Stimulated activated CD8-positive, alpha-beta memory T cell treated with anti-CD3 and anti-CD28 coated beads, Interleukin-12 subunit alpha, Interleukin-12 subunit beta, amount 100 ng/mL, for 1 hour (primary cell): ENCODE measurements around the gene CEACAM16.

Experiments
- DNase-seq: peaks from one replicate; pipeline ENCODE4 v3.0.0-alpha.2; 2020; ENCODE audit warnings: low read depth

The CEACAM16 gene

DNA sequence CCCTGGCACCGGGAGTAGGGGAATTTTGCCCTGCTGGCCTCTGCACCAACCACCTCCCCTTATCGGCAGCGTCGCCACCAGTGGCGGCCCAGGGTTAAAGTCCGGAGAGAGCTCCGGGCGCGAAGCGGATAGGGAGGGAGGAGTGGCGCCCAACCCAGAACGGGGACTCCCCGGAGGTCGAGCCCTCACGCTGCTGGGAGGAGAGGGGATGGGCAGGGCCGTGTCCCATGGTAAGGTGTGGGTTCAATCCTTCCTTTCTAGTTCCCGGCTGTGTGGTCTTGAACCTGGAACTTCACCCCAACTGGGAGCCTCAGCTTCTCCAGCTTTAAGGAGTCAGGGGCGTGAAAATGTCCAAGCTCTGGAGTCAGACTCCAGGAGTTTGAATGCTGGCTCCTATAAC is 26.3 kb downstream of the CEACAM16 start:
- DNase-seq: no peak

- DNase-seq: no peak
Observed at GRCh38 chr19:44725684-44726083, 26.7 kb downstream of the CEACAM16 start.

GRCh38 chr19:44726465-44726864 is 27.5 kb downstream of the CEACAM16 start:
- no peak for DNase-seq

- DNase-seq: no peak
Observed at GRCh38 chr19:44728178-44728577, 29.2 kb downstream of the CEACAM16 start.

GRCh38 chr19:44729516-44730033 is 30.6 kb downstream of the CEACAM16 start:
- DNase-seq: no peak

- DNase-seq: no peak
Observed at GRCh38 chr19:44731081-44731480, 32.1 kb downstream of the CEACAM16 start.

DNA sequence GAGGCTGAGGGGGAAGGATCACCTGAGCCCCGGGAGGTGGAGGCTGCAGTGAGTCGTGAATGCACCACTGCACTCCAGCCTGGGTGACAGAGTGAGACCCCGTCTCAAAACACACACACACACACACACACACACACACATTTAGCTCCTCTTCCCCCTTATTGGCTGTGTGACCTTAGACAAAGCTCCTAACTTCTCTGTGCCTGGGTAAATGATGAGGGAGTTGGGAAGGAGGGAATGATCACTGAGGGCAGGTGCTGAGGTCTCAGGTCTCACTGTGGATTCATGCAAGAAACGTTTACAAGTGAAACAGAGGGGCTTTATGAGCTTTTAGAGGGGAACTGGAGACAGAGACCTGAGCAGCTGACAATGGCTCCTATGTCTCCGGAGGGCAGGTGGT is 32.7 kb downstream of the CEACAM16 start:
- DNase-seq: no peak

DNA sequence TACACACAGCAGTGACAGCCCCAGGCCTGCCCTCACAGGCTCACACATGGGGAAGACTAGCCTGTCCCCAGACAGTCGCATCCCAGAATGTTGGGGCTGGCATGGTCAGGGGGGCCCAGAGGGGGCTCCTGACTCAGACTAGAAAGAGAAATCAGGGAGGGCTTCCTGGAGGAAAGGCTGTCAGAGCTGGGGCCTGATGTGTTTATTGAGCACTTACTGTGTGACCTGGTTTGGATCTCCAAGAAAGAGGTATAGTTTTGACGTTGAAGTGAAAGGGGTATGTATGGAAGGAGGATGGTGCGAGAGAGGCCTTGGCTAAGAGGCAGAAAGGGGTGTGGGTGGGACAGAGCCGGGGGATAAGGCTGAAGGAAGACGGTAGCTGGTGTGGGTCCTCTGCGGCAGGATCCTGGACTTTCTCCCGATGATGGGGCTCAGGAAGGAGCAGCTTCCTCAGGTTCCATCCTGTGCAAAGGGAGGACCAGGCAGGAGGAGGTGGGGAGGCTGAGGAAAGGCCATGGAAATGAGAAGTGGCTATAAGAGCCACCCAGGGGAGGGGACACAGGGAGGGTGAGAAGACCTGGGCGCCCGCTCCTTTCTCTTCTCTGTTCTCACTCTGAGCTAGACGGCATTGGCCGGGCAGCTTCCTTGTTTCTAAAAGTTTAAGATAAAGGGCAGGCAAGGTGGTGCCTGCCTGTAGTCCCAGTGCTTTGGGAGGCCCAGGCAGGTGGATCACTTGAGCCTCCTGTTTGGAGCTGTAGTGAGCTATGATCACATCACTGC is 33.5 kb downstream of the CEACAM16 start:
- no peak for DNase-seq

GRCh38 chr19:44734357-44734756 is 35.4 kb downstream of the CEACAM16 start:
- DNase-seq: no peak

GRCh38 chr19:44735011-44735410 is 36.1 kb downstream of the CEACAM16 start:
- DNase-seq: no peak

DNA sequence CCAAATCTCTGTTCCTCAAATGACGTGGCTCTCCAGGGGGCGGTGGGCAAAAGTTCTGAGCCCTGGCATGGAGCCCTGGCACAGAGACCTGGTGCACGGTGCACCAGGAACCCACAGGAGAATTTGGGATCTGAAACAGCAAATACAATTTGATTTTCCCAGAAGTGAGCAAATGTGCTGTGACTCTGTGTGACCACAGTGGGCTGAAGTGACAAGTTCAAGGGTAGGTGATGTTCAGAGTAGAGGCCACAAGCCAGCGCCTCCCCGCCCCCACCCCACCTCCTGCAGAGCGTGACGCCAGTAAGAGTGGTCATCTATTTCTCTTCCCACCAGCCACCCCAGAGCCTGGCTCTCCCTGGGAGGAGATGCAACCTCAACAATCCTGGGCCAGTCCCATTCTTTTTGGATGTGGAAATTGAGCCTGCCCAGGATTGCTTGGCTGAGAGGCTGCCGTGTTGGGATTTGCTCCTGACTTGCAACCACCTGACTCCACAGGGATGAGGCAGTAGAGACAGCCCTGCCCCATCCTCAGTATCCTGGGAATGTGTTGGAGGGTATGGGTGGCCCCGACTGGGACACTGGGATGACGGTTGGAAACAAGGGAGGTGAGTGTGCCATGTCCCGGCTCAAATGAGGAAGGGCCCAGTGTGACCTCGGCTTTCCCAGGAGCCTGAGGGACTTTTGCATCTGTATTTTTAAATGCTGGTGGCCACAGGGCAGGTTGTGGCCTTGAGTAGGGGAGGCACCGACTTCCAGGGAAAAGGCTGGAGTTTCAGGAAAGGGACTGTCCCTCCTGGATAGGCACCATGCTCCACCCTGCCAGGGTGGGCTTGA is 38.5 kb downstream of the CEACAM16 start:
- DNase-seq: no peak

DNA sequence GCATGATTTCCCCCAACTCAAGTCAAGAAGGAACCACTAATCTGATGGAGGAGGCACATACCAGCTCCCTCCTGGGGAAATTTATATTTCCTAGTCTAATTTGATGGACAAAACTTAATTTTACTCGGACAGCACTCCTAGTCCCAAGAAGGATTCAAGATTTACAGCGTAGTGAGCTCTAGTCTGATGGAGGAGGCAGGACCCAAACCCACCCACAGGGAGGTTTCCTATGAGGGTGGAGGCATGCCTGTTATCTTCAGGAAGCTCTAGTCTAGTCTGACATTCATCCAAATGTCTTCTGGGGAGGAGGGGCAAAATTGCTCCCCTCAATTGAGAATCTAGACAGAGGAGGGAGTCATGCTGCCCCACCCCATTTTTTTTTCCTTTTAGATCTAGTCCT is 39.2 kb downstream of the CEACAM16 start:
- no peak for DNase-seq

- no peak for DNase-seq
Observed at GRCh38 chr19:44738603-44739558, 39.9 kb downstream of the CEACAM16 start.

DNA sequence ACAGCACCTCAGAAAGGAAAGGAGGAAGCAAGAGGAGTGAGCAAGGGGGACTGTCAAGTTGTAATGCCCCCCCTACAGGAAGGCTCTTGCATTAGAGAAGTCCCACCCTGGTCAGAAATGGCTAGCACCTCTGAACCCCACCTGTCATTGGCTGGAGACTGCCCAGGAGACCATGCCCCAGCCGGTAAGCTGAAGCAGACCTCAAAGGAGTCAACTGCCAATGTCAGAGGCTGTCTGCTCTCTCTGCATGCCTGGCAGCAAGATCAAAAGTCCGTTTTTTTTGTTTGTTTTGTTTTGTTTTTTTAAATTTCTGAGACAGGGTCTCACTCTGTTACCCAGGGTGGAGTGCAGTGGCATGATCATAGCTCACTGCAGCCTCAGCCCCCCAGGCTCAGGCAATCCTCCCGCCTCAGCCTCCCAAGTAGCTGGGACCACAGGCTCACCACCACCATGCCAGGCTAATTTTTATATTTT is 41.4 kb downstream of the CEACAM16 start:
- no peak for DNase-seq

GRCh38 chr19:44741258-44741731 is 42.3 kb downstream of the CEACAM16 start:
- DNase-seq: no peak

GRCh38 chr19:44741841-44742329 is 42.9 kb downstream of the CEACAM16 start:
- no peak for DNase-seq

DNA sequence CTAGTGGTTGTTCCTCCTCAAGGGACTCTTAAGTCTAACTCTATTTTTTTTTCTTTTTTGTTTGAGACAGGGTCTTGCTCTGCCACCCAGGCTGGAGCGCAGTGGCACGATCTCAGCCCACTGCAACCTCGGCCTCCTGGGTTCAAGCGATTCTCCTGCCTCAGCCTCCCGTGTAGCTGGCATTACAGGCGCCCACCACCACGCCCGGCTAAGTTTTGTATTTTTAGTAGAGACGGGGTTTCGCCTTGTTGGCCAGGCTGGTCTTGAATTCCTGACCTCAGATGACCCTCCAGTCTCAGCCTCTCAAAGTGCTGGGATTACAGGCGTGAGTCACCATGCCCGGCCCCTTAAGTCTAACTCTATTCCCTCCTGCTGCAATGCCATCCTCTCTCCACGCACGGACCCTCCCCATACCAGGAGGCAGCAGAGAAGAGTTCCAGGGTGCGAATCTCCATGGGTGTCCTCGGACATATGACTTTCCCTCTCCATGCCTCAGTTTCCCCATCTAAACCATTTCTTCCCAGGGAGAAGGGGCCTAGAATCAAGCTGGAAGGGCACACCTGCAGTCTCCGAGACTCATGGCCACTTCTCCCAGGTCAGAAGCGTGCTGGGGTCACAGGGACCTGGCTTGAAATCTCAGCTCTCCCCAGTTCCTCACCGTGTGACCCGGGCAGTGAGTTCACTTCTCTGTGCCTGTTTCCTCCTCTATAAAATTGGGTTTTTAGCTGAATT is 43.5 kb downstream of the CEACAM16 start:
- DNase-seq: no peak

DNA sequence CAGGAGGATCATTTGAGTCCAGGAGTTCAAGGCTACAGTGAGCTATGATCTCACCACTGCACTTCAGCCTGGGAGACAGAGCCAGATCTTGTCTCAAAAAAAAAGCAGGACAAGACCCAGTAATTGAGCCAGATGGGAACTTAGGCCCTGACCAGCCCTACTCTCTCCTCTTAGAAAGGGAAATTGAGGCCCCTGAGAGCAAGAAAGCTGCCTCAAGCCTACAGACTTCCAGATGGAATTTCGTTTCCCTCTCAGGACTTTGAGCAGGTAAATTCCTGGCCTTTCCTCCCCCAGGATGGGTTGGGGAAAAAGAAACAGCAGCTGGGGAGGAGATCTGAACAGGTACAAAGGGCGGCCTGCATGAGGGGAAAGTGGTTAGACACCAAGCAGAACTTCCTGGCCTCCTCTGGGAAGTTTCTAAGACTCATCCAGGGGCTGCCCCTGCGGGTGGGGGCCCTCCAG is 46.0 kb downstream of the CEACAM16 start:
- no peak for DNase-seq

GRCh38 chr19:44745341-44745831 is 46.4 kb downstream of the CEACAM16 start:
- DNase-seq: no peak

DNA sequence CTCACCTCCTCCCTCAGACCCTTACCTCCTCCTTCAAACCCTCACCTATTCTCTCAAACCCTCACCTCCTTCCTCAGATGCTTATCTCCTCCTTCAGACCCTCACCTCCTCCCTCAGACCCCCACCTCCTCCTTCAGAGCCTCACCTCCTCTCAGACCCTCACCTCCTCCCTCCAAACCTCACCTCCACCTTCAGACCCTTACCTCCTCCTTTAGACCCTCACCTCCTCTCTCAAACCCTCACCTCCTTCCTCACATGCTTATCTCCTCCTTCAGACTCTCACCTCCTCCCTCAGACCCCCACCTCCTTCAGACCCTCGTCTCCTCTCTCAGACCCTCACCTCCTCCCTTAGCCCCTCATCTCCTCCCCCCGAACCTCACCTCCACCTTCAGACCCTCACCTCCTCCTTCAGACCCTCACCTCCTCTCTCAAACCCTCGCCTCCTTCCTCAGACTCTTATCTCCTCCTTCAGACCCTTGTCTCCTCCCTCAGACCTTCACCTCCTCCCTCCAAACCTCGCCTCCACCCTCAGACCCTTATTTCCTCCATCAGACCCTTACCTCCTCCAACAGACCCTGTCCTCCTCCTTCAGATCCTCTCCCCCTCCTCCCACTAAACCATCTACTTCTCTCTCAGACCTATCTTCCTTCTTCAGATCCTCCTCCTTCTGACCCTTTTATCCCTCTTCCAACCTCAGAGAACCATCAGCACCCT is 47.1 kb downstream of the CEACAM16 start:
- DNase-seq: no peak
